GM12878 (cell line): ENCODE results near the gene POLR2F.

Experiments used
- CHD2 ChIP-seq: IDR thresholded peaks from 2 replicates; pipeline ENCODE4 v1.6.1; 2011; ENCODE audit warnings: low read depth, low read length, improper control_type of control experiment, borderline replicate concordance
- CTCF ChIP-seq, 3 experiments: IDR thresholded peaks in 2 of 3; conservative IDR thresholded peaks in 1 of 3; 2 replicates each; pipeline ENCODE4 v1.5.1; 2011; ENCODE audit warnings: low read depth in 3 of 3, low read length in 3 of 3, mild to moderate bottlenecking in 3 of 3, control low read depth in 2 of 3, moderate library complexity in 2 of 3, inconsistent platforms in 1 of 3, mixed read lengths in 1 of 3; ENCODE audit not compliant: control insufficient read depth in 2 of 3, insufficient read depth in 1 of 3; ENCODE audit errors: extremely low read depth in 1 of 3
- JUND ChIP-seq: IDR thresholded peaks from 2 replicates; pipeline ENCODE4 v1.6.1; 2012; ENCODE audit warnings: low read depth, mild to moderate bottlenecking, low read length, improper control_type of control experiment, moderate library complexity
- MXI1 ChIP-seq: fragments of 150-350 bp; IDR thresholded peaks from 2 replicates; pipeline ENCODE4 v1.6.1; 2011; ENCODE audit warnings: low read depth, mild to moderate bottlenecking, inconsistent platforms, low read length, improper control_type of control experiment
- NRF1 ChIP-seq: conservative IDR thresholded peaks from 2 replicates; pipeline ENCODE4 v1.6.1; 2011; ENCODE audit warnings: mild to moderate bottlenecking, low read depth, low read length, improper control_type of control experiment
- POLR2AphosphoS5 ChIP-seq: IDR thresholded peaks from 2 replicates; pipeline ENCODE4 v1.6.1; 2011; ENCODE audit warnings: mild to moderate bottlenecking, low read length, inconsistent platforms
- RFX5 ChIP-seq: IDR thresholded peaks from 2 replicates; pipeline ENCODE4 v1.6.1; 2011; ENCODE audit warnings: low read depth, low read length, improper control_type of control experiment
- SMC3 ChIP-seq: IDR thresholded peaks from 2 replicates; pipeline ENCODE4 v1.6.1; 2011; ENCODE audit warnings: low read length, improper control_type of control experiment, borderline replicate concordance

- TF ChIP-seq NRF1 (no peak), CHD2 (no peak), CTCF (IDR thresholded peaks at IDR 0.05 in 2 of 3, conservative IDR thresholded peaks at IDR 0.05 in 1 of 3; ENCODE audit: control insufficient read depth in 2 of 3, extremely low read depth in 1 of 3, insufficient read depth in 1 of 3, low read depth in 3 of 3, low read length in 3 of 3) (no peak), MXI1 (no peak), SMC3 (no peak), JUND (no peak), POLR2AphosphoS5 (no peak), RFX5 (no peak)
These were observed 29.0 kb upstream of the POLR2F start for GRCh38 chr22:37924386-37925065.
